GM18909 (cell line): ENCODE measurements around the gene MAFB.
A peak's percentile ranks its signal among the peaks of the same experiment; 100 is the strongest.
"Not testable (repeated sequence)": the region's sequence is repeated elsewhere in the genome, so short reads cannot be mapped to it uniquely, and the experiment has no call there.

Experiments
- ATAC-seq: cut with Tn5 transposase; IDR thresholded peaks from one replicate; pipeline ENCODE4 v1.9.1; 2021; ENCODE audit warnings: mild to moderate bottlenecking; ENCODE audit not compliant: unreplicated experiment, poor library complexity

The MAFB gene

DNA sequence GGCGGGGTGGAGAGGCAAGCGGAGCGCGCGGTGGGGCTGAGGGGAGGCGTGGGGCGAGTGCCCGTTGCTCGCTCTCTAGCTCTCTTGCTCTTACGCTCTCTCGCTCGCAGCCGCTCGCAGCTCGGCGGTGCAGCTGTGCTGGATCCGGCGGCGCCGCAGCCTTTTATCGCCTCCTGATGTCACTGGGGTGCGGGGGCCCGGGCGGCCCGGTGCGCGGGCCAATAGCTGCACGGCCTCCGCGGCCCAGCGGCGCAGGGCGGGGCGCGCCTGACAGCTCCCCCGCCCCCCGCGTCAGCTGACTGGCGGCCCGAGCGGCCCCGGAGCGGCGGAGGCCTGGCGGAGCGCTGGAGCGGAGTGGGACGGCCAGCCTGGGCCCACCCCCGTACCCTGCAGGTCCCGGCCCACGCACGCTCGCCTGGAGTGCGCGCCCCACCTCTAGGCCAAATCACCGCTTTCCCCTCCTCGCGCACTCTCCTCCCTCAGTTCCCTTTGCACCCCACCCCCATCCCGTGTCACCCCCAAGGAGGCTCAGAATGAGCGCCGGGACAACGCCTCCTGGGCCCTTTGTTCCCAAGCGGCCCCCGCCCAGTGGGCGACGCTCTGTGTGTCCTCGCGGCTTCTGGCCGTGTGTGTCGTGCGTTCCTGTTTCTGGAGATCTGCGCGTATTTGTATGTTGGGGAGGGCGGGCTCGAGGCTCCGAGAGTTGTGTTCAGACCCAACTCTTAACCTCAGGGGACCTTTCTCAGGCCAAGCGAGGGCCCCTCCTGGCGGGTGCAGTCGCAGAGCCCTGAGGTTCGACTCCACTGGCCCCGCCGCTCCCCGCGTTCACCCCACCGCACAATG is at the start of gene MAFB:
Gene MAFB, minus strand, starts transcription at position 137 of the 843 bp plus-strand sequence. CDS start 386 bp downstream, outside the sequence.
- no peak for ATAC-seq

DNA sequence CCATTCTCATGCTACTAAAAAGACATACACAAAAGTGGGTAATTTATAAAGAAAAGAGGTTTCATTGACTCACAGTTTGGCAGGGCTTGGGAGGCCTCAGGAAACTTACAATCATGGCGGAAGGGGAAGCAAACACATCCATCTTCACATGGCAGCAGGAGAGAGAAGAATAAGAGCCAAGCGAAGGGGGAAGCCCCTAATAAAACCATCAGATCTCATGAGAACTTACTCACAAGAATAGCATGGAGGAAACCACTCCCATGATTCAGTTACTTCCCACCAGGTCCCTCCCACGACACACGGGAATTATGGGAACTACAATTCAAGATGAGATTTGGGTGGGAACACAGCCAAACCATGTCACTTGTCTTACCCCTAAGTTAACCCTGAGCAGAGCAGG is 47.4 kb upstream of the MAFB start:
- not testable (repeated sequence) for ATAC-seq

DNA sequence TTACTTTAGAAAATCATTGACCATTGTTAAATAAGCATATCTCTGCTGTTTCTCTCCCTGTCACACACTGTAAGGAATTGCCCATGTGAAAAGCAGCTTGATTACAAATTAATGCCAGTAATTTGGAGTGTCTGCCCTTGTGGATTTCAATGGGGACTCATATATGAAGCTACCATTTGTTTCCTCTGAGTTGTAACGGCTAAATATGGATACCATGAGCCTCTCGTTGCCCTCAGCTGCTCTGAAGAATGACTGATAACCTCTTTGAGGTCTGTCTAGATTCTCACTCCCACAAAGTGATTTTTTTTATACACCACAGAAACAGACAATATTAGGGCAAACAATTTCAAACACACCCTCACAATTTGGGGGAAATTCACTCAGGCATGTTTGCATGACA is 40.0 kb upstream of the MAFB start:
- no peak for ATAC-seq

DNA sequence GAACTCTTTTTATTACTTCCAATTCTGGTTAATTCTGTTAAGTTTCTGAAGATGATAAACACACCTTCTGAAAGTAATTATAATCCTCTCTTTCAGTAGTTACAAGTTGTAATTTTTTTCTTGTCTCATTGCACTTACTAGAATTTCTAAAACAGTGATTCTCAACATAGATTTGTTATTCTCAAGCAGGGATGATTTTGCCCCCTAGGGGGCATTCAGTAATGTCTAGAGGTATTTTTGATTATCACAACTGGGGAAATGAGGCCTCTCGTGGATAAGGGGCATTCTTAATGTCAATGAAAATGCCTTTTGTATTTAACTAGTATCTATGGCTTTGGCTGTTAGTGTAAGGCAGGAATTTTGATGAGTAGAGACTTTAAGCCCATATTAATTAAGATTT is 39.4 kb upstream of the MAFB start:
- no peak for ATAC-seq

DNA sequence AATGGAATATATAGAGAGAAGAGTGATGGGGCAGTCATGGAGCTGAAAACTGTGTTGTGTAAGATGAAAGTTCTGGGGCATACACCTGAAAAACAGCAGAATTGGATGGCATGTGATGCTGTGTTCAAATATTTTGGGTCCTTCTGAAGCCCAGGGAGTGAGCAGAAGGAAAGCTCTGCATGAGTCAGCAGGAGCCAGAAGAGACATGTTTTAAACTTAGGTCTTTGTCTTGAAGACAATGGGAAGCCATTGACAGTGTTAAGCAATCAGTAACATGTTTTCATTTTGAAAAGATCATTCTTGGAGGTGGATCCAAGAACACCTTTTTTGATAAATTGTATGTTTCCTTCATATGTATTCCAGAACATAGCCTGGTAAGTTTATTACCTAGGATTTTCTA is 38.9 kb upstream of the MAFB start:
- ATAC-seq, result no peak

DNA sequence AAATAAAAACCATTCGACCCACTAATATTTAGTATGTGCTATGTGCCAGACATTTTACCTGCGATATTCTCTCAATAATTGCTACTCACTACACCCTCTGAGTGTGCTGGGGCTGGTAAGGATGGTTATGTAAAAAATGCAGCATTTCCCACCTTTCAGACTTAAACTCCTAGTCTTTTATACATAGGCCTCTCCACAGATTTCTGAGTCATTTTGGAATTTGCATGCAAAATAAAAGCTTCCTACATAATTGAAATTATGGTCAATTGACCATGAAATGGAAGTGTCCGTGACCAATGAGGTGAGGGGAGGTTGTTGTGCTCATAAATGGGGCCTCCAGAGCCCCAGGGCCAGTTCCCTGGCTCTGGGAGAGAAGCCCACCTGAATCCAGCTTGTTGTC is 37.7 kb upstream of the MAFB start:
- no peak for ATAC-seq

DNA sequence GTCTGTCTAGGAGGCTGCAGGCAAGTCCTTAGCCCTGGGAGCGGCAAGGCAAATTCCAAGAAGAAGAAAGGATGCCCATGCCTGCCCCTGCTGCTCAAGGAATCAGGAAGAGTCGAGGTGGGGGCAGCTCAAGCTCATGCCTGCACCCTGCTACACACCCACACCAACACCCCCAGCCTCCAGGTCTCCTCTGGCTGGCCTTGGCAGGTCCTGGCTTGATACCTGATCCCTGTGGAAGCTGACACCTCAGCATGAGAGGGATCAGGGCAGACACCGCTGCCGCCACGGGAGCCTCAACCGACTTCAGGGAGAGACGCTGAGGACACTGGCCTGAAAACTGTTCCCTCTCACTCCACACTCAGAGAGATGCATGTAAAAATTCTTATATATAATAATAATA is 35.5 kb upstream of the MAFB start:
- ATAC-seq, result no peak

DNA sequence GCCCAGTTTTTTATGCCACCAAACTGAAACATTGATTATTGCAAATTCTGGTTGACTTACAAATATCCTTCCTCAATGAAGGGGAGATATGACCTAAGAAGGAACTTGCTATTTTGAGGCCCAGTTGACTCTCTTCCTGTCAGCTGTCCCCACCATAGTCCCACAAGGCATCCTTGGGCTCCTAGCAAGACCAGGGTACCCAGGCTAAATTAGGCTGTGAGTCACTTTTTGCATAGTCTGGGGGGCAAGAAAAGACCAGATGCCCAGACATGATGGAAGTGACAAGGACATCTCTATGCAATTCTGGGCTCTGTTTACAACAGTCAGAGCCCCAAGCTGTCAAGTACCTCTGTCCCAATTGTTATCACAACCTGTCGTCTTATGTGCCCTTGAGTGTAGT is 31.8 kb upstream of the MAFB start:
- ATAC-seq, result no peak

DNA sequence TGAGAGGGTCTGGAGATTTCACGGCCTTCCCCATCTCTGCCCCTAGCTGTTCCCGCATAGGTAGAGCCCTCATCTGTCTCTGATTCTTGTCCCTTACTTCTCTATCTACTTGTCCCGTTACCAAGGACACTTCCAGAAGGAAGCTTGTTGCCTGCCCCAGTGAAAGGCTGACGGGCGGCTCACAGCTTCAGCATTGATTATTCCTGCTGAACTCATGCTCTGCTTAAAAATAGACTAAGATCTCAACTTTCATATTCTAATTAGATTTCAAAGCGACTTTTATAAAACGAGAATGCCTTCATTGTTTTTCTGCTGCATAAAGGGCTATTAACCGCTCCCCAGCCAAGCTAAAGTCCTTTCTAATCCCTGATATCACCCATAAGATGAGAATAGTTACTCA is 31.1 kb upstream of the MAFB start:
- ATAC-seq, result no peak

DNA sequence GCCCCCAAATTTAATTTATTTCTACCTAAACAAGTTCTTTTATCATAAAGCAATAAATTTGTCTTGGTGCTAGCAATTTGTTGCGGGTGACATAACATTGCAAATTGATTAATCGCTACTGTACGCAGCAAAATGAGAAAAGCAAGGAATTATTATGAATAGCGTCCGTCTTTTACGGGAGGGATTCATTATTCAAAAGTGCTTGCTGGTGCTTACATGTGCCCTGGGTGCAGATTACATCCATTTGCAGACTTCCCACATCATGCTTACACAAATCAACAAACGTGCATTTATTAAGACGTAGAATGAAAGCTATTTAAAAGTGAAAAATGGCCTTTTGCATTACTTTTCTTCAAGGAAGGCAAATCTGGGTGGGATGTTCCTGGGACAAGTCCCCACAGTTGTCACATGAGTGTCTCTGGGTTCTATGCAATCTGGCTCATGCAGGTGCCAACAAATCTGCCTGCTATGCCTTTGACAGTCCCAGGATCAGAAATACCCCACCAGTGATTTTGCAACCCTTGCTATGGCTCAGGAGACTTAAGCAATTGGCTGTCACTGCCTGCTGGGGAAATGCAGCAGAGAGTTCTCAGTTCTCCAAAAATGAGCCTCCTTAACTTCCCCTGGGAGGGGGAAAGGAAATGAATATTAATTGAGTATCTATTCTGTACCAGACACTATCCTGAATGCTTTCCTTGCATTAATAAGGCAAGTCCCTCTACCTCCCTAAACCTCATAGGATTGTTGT is 30.1 kb upstream of the MAFB start:
- no peak for ATAC-seq

DNA sequence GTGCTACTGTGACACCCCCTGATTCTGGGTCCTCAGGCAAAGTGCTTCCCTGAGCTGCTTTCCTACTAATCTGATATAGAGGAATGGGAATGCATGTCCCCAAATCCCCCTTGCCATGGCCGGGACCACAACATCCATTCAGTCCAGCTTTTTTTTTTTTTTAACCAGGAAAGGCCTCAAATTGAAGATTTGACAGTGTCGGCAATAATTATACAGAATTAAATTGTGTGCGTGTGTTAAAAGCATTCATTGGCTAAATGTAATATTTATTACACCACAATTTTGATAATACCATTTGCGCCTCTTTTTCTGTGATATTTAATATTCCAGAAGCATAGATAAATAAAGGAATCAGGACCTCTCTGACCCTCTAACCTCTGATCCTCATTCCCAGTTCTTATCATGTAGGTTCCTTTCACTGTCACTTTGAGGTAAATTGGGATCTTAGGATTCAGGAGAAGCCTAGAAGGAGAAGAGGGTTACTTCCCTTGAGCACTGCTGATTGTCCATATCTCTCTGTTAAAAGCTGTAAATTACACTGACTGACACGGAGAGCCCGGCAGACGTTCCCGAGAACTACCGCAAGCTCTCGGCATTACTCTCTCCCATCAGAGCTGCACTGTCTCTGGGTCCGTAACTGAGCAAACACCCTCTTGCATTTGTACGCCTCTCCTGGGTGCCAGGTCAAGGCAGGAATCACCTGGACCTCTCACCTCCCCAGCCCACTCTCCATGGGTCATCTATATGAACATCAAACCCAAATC is 29.4 kb upstream of the MAFB start:
- no peak for ATAC-seq

DNA sequence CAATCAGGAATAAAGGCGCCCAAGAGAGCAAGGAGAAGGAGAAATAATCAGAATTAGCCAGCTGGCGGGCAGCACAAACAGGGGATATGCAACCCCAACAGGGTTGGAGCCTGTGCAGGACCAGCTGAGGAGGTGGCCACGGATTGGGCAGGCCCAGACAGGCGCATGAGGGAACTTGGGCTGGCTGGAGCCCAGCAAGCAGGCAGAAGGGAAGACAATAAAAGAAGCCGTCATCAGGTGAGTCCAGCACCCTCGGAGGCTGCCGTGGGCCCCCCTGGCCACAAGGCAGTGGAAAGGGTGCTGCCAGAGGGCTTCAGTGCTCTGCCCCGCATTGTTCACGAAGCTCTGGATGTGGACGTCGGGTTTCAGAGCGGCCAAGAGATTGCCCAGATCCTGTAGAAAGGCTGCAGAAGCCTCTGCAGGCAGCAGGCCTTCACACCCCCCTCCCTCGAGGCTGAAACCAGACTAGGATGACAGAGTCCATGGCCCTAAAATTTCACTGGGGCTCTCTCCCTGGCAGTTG is 28.4 kb upstream of the MAFB start:
- no peak for ATAC-seq

DNA sequence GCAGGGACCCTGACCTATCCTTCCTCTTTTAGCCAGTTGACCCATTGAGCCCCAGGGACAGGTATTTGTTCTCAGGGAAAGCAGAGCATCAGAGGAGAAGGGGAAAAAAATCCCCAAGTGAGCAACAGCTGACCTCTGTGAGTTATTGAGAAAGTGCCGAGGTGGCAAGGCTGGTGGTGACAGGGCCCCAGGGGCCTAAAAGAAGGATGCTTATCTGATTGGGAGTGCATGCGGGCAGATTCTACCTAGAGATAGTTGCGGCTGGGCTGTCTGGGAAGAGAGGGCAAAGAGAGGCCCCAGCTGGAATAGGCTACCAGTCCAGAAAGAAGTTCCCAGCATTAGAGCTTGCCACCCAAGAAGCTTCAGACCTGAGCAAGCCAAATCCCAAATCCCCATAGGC is 26.5 kb upstream of the MAFB start:
- no peak for ATAC-seq

DNA sequence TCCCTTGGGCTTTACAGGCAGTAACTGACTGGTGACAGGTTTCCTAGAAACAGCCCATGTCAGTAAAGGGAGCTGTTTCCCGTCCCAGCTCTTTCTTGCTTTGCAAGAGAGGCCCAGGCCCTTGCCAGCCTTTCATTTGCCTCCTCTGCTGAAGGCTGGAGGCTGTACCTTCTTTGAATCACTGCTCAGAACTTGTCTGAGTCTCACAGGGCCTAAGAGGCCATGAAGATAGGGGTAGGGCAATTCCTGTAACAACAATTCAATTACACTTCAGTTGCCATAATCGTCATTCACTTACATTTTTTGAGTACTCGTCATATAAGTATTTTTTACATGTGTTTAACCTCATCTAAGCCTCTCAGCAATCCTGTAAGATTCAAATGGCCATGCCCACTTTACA is 25.9 kb upstream of the MAFB start:
- no peak for ATAC-seq

DNA sequence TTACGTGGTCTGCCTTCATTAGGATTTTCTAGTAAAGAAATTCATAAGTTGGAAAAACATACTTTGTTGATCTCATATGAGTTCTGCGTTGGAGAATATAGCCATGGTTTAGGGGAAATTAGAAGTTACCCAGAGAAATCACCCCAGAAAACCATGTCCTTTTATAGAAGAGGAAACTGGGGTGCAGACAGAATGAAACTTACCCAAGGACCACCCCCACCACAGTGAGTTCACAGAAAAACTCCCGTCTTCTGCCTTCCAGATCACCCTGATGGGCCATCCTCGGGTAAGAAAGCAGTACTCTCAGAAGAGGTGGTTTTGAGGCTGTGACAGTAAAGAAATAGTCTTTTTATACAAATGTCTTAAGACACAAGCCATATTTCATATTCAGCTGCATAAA is 25.1 kb upstream of the MAFB start:
- no peak for ATAC-seq

DNA sequence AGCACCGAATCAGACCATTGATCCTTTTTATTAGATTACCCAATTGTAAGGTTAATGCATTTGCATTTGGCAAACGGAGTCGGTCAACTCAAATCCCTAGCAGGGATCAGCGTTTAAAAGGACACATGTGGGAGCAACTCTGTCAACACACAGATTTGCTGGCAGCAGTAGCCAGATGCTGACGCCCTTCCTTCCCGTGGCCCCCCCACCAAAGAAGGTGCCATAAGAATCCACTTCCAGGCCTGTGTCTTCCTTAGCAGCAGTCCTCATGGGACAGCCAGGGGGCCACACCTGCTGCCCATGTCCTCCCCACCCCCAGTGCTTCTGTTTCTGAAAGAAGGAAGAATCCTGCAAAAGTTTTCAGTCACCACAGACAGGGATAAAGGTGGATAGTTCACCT is 24.5 kb upstream of the MAFB start:
- ATAC-seq, result no peak

DNA sequence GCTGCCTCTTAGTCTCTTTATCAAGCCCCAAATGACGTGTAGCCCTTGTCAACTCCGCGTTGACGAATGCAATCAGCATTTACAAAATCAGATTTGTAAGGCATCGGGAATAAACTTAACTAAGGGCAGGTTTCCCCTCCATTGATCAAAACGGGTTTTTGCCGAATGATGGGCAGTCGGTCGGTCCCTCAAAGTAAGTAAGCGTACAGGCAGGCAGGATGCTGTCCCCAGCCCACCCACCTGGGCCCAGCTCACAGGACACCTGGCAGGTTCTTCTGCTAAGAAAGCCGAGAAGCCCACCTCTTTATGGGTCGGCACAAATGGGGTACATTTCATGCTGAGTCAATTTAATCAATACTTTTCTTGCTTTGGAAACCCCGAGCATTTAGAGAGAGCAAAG is 22.0 kb upstream of the MAFB start:
- no peak for ATAC-seq

DNA sequence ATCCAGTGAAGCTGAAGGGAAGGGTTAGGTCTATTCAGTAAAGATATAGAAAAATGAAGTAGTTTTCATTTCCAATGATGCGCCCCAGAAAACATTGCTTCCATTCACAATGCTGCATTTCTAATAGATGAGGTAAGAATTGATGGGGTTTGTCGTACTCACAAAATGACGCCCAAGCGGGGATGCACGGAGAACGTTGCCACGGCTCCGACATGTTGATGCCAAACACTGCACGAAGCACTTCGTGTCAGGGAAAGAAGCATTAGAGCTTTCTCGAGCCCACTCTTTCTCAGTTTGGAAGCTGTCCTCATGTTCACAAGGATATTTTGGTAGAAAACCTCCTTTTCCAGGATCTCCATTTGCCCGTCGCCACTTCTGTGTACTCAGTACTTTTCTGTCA is 21.6 kb upstream of the MAFB start:
- ATAC-seq, result no peak

DNA sequence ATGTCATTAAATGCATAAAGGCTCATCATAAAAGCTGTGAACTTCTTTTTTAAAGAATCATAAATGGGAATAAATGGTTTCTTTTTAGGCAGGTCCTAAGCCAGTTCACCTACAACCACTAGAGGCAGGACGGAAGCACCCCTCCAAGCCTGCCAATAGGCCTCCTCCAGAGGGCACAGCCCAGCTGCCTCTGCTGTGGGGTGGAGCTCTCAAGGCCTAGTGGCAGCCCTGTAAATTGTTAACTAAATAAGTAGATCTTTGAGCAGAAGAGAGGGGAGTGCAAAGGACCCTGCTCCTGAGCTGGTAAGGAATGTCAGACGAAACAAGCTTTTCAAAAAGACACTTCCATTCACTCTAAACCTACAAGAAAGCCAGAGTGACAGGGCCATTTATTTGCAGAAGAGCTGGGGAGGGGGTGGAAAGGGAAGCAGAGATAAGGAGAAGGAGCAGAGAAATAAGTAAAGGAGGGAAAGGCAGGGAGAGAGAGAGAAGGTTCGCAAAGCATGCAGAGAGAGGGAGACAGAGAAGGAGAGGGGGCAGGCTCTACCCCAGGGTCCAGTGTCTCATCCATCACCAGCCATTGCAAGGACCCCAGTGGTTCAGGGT is 18.0 kb upstream of the MAFB start:
- peak; percentile 47 for ATAC-seq

DNA sequence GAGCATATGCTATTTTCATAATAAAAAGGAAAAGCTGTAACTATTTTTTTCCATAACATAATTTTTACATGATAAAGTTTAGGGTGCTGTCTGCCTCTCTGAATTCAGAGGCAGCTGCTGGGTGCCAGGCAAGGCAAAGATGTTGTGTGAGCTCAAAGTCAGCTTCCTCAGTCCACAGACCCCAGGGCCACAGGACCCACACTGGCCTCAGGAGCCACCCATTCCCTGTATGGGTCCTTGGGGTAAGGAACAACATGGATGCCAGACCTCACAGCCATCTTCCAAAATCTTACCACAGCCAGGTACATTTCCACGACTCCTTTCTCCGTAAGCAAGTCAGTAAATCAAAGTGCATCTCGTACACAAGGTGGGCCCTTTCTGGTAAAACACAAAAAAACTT is 16.4 kb upstream of the MAFB start:
- no peak for ATAC-seq
